ENCODE data around the gene PRPH.

Gene PRPH

GRCh38 chr12:49347311-49348193 lies 52.6 kb downstream of the PRPH start:
- peak; percentile 78 for DNase-seq
